Mesenchymal stem cell (in vitro differentiated cells and primary cell): Measurements from ENCODE around the gene GVQW3.
"Not testable (repeated sequence)": the region's sequence is repeated elsewhere in the genome, so short reads cannot be mapped to it uniquely, and the experiment has no call there.

Experiments
- DNase-seq: peaks from one replicate; pipeline ENCODE4 v3.0.0-alpha.2; 2013
- H2AFZ ChIP-seq: one replicate; pipeline ENCODE4 v1.6.1; 2013; ENCODE audit warnings: low read depth, mild to moderate bottlenecking, control low read depth, inconsistent platforms, low read length, moderate library complexity
- H2AK5ac ChIP-seq: 2 replicates; pipeline ENCODE4 v1.6.1; 2013; ENCODE audit warnings: low read length, moderate library complexity, mild to moderate bottlenecking, inconsistent platforms; ENCODE audit not compliant: severe bottlenecking
- H2BK120ac ChIP-seq: one replicate; pipeline ENCODE4 v1.6.1; 2013; ENCODE audit warnings: low read depth, mild to moderate bottlenecking, inconsistent platforms, low read length, moderate library complexity
- H2BK12ac ChIP-seq, 2 experiments: one replicate each; pipeline ENCODE4 v1.6.1; 2013; ENCODE audit warnings: inconsistent platforms in 2 of 2, low read length in 2 of 2, mild to moderate bottlenecking in 2 of 2, moderate library complexity in 2 of 2, control low read depth in 1 of 2
- H2BK15ac ChIP-seq: one replicate; pipeline ENCODE4 v1.6.1; 2013; ENCODE audit warnings: mild to moderate bottlenecking, low read depth, inconsistent platforms; ENCODE audit not compliant: poor library complexity, severe bottlenecking
- H2BK5ac ChIP-seq: 2 replicates; pipeline ENCODE4 v1.6.1; 2013; ENCODE audit warnings: low read depth, mild to moderate bottlenecking, low read length, control low read depth, inconsistent platforms; ENCODE audit not compliant: poor library complexity, severe bottlenecking
- H3K14ac ChIP-seq, 2 experiments: one replicate each; pipeline ENCODE4 v1.6.1; 2013; ENCODE audit warnings: inconsistent platforms in 2 of 2, low read length in 2 of 2, control low read depth in 1 of 2, mild to moderate bottlenecking in 1 of 2, moderate library complexity in 1 of 2
- H3K18ac ChIP-seq, 2 experiments: one replicate each; pipeline ENCODE4 v1.6.1; 2013; ENCODE audit warnings: inconsistent platforms in 2 of 2, low read length in 2 of 2, control low read depth in 1 of 2, low read depth in 1 of 2, mild to moderate bottlenecking in 1 of 2
- H3K23ac ChIP-seq, 2 experiments: one replicate each; pipeline ENCODE4 v1.6.1; 2013; ENCODE audit warnings: inconsistent platforms in 2 of 2, low read length in 2 of 2, mild to moderate bottlenecking in 2 of 2, moderate library complexity in 2 of 2, control low read depth in 1 of 2
- H3K27ac ChIP-seq: 2 replicates; pipeline ENCODE4 v1.5.1; 2013; ENCODE audit warnings: mild to moderate bottlenecking, moderate library complexity, low read length, control low read depth, inconsistent platforms; ENCODE audit not compliant: poor library complexity, severe bottlenecking
- H3K27me3 ChIP-seq, 2 experiments: 2 replicates each; pipeline versions ENCODE4 v1.6.1 to v1.7.0; 2013; ENCODE audit warnings: low read length in 2 of 2, mild to moderate bottlenecking in 2 of 2, moderate library complexity in 2 of 2, control low read depth in 1 of 2, inconsistent platforms in 1 of 2; ENCODE audit not compliant: control insufficient read depth in 1 of 2, insufficient read depth in 1 of 2
- H3K36me3 ChIP-seq, 2 experiments: 2 replicates each; pipeline versions ENCODE4 v1.6.1 to v1.7.0; 2013; ENCODE audit warnings: low read length in 2 of 2, control low read depth in 1 of 2, inconsistent platforms in 1 of 2, low read depth in 1 of 2, mild to moderate bottlenecking in 1 of 2; ENCODE audit not compliant: insufficient read depth in 2 of 2, control insufficient read depth in 1 of 2
- H3K4ac ChIP-seq, 2 experiments: one replicate each; pipeline ENCODE4 v1.6.1; 2013; ENCODE audit warnings: inconsistent platforms in 2 of 2, low read length in 2 of 2, mild to moderate bottlenecking in 2 of 2, moderate library complexity in 2 of 2, control low read depth in 1 of 2, low read depth in 1 of 2
- H3K4me1 ChIP-seq: 2 replicates; pipeline ENCODE4 v1.6.1; 2013; ENCODE audit warnings: low read depth, low read length, control low read depth; ENCODE audit not compliant: control insufficient read depth, insufficient read depth
- H3K4me2 ChIP-seq: 2 replicates; pipeline ENCODE4 v1.6.1; 2013; ENCODE audit warnings: low read length, mild to moderate bottlenecking, inconsistent platforms; ENCODE audit not compliant: poor library complexity, severe bottlenecking
- H3K4me3 ChIP-seq, 2 experiments: 2 replicates each; pipeline versions ENCODE4 v1.5.1 to v1.7.0; 2013; ENCODE audit warnings: low read length in 2 of 2, mild to moderate bottlenecking in 2 of 2, control low read depth in 1 of 2, low read depth in 1 of 2; ENCODE audit not compliant: insufficient read depth in 1 of 2
- H3K79me1 ChIP-seq: replicated peaks from 2 replicates; pipeline ENCODE4 v1.6.1; 2013; ENCODE audit warnings: mild to moderate bottlenecking, control low read depth, low read length, inconsistent platforms; ENCODE audit not compliant: poor library complexity, severe bottlenecking
- H3K9ac ChIP-seq: 2 replicates; pipeline ENCODE4 v1.7.0; 2013; ENCODE audit warnings: mild to moderate bottlenecking, low read length, moderate library complexity
- H3K9me3 ChIP-seq: 2 replicates; pipeline ENCODE4 v1.7.0; 2013; ENCODE audit warnings: mild to moderate bottlenecking, low read length; ENCODE audit not compliant: control insufficient read depth
- H4K8ac ChIP-seq: one replicate; pipeline ENCODE4 v1.6.1; 2013; ENCODE audit warnings: inconsistent platforms, mild to moderate bottlenecking, low read length, moderate library complexity
- H4K91ac ChIP-seq: one replicate; pipeline ENCODE4 v1.6.1; 2013; ENCODE audit warnings: mild to moderate bottlenecking, low read length, inconsistent platforms
- WGBS: methylation state at CpG from one replicate; pipeline ENCODE4 v1.1.7; 2013; ENCODE audit warnings: mixed read lengths; 5-methylcytosine and 5-hydroxymethylcytosine counted together

Gene GVQW3

GRCh38 chr11:76397383-76397782 lies 16.3 kb downstream of the GVQW3 start:
- Histone ChIP-seq H3K4me2 (no peak overlapping the region), H3K4me3 (no peak overlapping the region), H3K4ac (no peak overlapping the region), H3K14ac (no peak overlapping the region), H2BK5ac (no peak overlapping the region), H3K18ac (no peak overlapping the region), H4K91ac (no peak overlapping the region), H3K36me3 (no peaks in the 10 kb centered on the region), H2BK15ac (no peak overlapping the region), H4K8ac (no peak overlapping the region), H2AK5ac (no peak overlapping the region), H2BK120ac (no peak overlapping the region), H3K9me3 (no peaks in the 10 kb centered on the region), H2BK12ac (no peak overlapping the region), H3K23ac (no peak overlapping the region), H3K27me3 (no peaks in the 10 kb centered on the region), H2AFZ (no peak overlapping the region), H3K4me1 (no peaks in the 10 kb centered on the region), H3K27ac (no peak overlapping the region), H3K9ac (no peak overlapping the region), H3K79me1 (no peaks in the 10 kb centered on the region)
- no peak for DNase-seq
- no CpG with 5 or more reads among the region's 3 CpGs for WGBS

- Histone ChIP-seq H2BK15ac (no peak overlapping the region), H2AK5ac (no peak overlapping the region), H4K8ac (no peak overlapping the region), H3K9me3 (no peaks in the 10 kb centered on the region), H3K4ac (no peak overlapping the region), H3K36me3 (no peaks in the 10 kb centered on the region), H3K14ac (no peak overlapping the region), H3K23ac (no peak overlapping the region), H3K4me2 (no peak overlapping the region), H3K27me3 (no peaks in the 10 kb centered on the region), H2AFZ (no peak overlapping the region), H3K9ac (no peak overlapping the region), H3K4me3 (no peak overlapping the region), H3K27ac (no peak overlapping the region), H2BK120ac (no peak overlapping the region), H3K18ac (no peak overlapping the region), H2BK5ac (no peak overlapping the region), H3K4me1 (no peaks in the 10 kb centered on the region), H3K79me1 (no peaks in the 10 kb centered on the region), H2BK12ac (no peak overlapping the region), H4K91ac (no peak overlapping the region)
- no peak for DNase-seq
- 92% methylated on average over 1 of the region's 1 CpG for WGBS
Measured at GRCh38 chr11:76400967-76401366, 19.8 kb downstream of the GVQW3 start.

- H2BK12ac ChIP-seq, H4K91ac ChIP-seq, H3K4me2 ChIP-seq, H2AK5ac ChIP-seq, H3K14ac ChIP-seq, H3K23ac ChIP-seq, H3K79me1 ChIP-seq, DNase-seq, H2AFZ ChIP-seq, H3K9me3 ChIP-seq, H3K27ac ChIP-seq, H3K18ac ChIP-seq, H3K27me3 ChIP-seq, H2BK15ac ChIP-seq, H4K8ac ChIP-seq, H3K36me3 ChIP-seq, H2BK5ac ChIP-seq, H3K4me3 ChIP-seq, H3K4me1 ChIP-seq, H3K9ac ChIP-seq, H3K4ac ChIP-seq, H2BK120ac ChIP-seq: not testable (repeated sequence)
- 99% methylated on average over 6 of the region's 8 CpGs for WGBS
Measured at GRCh38 chr11:76401484-76401883, 20.4 kb downstream of the GVQW3 start.

GRCh38 chr11:76406359-76406758 lies 25.2 kb downstream of the GVQW3 start:
- no peak overlapping the region for H3K4me2 ChIP-seq
- WGBS = 97% methylated on average over 3 of the region's 4 CpGs
- no peak overlapping the region for H3K14ac ChIP-seq
- no peak overlapping the region for H2BK15ac ChIP-seq
- H3K9me3 ChIP-seq = no peaks in the 10 kb centered on the region
- DNase-seq = no peak
- no peaks in the 10 kb centered on the region for H3K79me1 ChIP-seq
- H3K23ac ChIP-seq = no peak overlapping the region
- H3K18ac ChIP-seq = no peak overlapping the region
- no peak overlapping the region for H3K4me3 ChIP-seq
- H3K27ac ChIP-seq = no peak overlapping the region
- no peak overlapping the region for H2AK5ac ChIP-seq
- H2BK5ac ChIP-seq = no peak overlapping the region
- no peak overlapping the region for H2BK120ac ChIP-seq
- no peak overlapping the region for H2AFZ ChIP-seq
- H3K9ac ChIP-seq = no peak overlapping the region
- no peak overlapping the region for H4K8ac ChIP-seq
- H3K27me3 ChIP-seq = no peaks in the 10 kb centered on the region
- H3K4me1 ChIP-seq = peaks cover 7% of the 10 kb centered on the region
- H4K91ac ChIP-seq = no peak overlapping the region
- no peaks in the 10 kb centered on the region for H3K36me3 ChIP-seq
- no peak overlapping the region for H3K4ac ChIP-seq
- no peak overlapping the region for H2BK12ac ChIP-seq
